Astrocyte (in vitro differentiated cells and primary cell): ENCODE measurements around the gene SEL1L. TPM values are rescaled to one million over a fixed set of nuclear protein-coding genes. Genes with fewer than 3 reads are reported as not detected.

Experiments
- DNase-seq: peaks from one replicate; pipeline ENCODE4 v3.0.0-alpha.2; 2010; ENCODE audit warnings: low read depth
- FAIRE-seq: peaks from 2 replicates; lab custom pipeline; 2011; peaks lifted over from hg19 to GRCh38; lab: Jason Lieb, UNC
- H2AFZ ChIP-seq: 2 replicates; pipeline ENCODE4 v1.6.0; 2012; ENCODE audit warnings: low read depth, low read length, inconsistent platforms
- H3K27ac ChIP-seq: 2 replicates; pipeline ENCODE4 v1.5.1; 2011; ENCODE audit warnings: low read depth, low read length, inconsistent platforms
- H3K27me3 ChIP-seq: 2 replicates; pipeline ENCODE4 v1.6.0; 2011; ENCODE audit warnings: low read length, inconsistent platforms; ENCODE audit not compliant: insufficient read depth
- H3K36me3 ChIP-seq: 2 replicates; pipeline ENCODE4 v1.5.1; 2011; ENCODE audit warnings: low read length, inconsistent platforms; ENCODE audit not compliant: insufficient read depth
- H3K4me1 ChIP-seq: 2 replicates; pipeline ENCODE4 v1.5.1; 2011; ENCODE audit warnings: low read length, inconsistent platforms; ENCODE audit not compliant: insufficient read depth
- H3K4me2 ChIP-seq: 2 replicates; pipeline ENCODE4 v1.6.0; 2012; ENCODE audit warnings: low read length, inconsistent platforms
- H3K4me3 ChIP-seq: 2 replicates; pipeline ENCODE4 v1.5.1; 2011; ENCODE audit warnings: low read depth, mild to moderate bottlenecking, low read length, inconsistent platforms; ENCODE audit not compliant: insufficient read depth
- H3K79me2 ChIP-seq: 2 replicates; pipeline ENCODE4 v1.6.0; 2012; ENCODE audit warnings: mild to moderate bottlenecking, low read length, inconsistent platforms; ENCODE audit not compliant: insufficient read depth
- H3K9ac ChIP-seq: 2 replicates; pipeline ENCODE4 v1.6.0; 2012; ENCODE audit warnings: mild to moderate bottlenecking, low read length, inconsistent platforms
- H3K9me3 ChIP-seq: 2 replicates; pipeline ENCODE4 v1.5.1; 2012; ENCODE audit warnings: low read depth, mild to moderate bottlenecking, low read length, inconsistent platforms; ENCODE audit not compliant: insufficient read depth
- H4K20me1 ChIP-seq: 2 replicates; pipeline ENCODE4 v1.6.0; 2012; ENCODE audit warnings: low read length, inconsistent platforms; ENCODE audit not compliant: insufficient read depth
- H3K27ac Mint-ChIP-seq: one replicate; pipeline ENCODE4 v1.8.0; 2021; ENCODE audit warnings: mild to moderate bottlenecking, mixed read lengths; ENCODE audit not compliant: unreplicated experiment
- H3K27me3 Mint-ChIP-seq: one replicate; pipeline ENCODE4 v1.8.0; 2021; ENCODE audit warnings: low read depth, mixed read lengths; ENCODE audit not compliant: unreplicated experiment
- H3K36me3 Mint-ChIP-seq: one replicate; pipeline ENCODE4 v1.8.0; 2021; ENCODE audit warnings: low read depth, mixed read lengths; ENCODE audit not compliant: unreplicated experiment
- H3K4me1 Mint-ChIP-seq: one replicate; pipeline ENCODE4 v1.8.0; 2021; ENCODE audit warnings: low read depth, mixed read lengths; ENCODE audit not compliant: unreplicated experiment
- H3K4me3 Mint-ChIP-seq: one replicate; pipeline ENCODE4 v1.8.0; 2021; ENCODE audit warnings: mild to moderate bottlenecking, moderate library complexity, mixed read lengths; ENCODE audit not compliant: unreplicated experiment
- H3K9me3 Mint-ChIP-seq: one replicate; pipeline ENCODE4 v1.8.0; 2021; ENCODE audit warnings: mild to moderate bottlenecking, mixed read lengths; ENCODE audit not compliant: unreplicated experiment
- EZH2 ChIP-seq: IDR thresholded peaks from 2 replicates; pipeline ENCODE4 v1.6.1; 2012; ENCODE audit warnings: mild to moderate bottlenecking, low read length, inconsistent platforms; ENCODE audit not compliant: insufficient read depth
- total RNA-seq: library from RNA; stranded (reverse); gene quantifications from 2 replicates; pipeline ENCODE4 v1.2.1, GENCODE V29; 2021
- TF ChIP-seq, protein P1 (sequence below): IDR thresholded peaks from 2 replicates; pipeline ENCODE4 v1.5.1; 2011; ENCODE audit warnings: low read depth, mild to moderate bottlenecking, inconsistent platforms, low read length, moderate library complexity; ENCODE audit not compliant: insufficient read depth

Gene SEL1L
- total RNA-seq, 1 donor from 2014 or later, result 108 TPM

GRCh38 chr14:81429028-81429427 is 104.6 kb downstream of the SEL1L start:
- Histone ChIP-seq H3K79me2 (no peaks in the 10 kb centered on the region), H2AFZ (no peak overlapping the region), H3K4me3 (no peak overlapping the region), H3K4me2 (no peak overlapping the region), H3K27ac (no peak overlapping the region), H3K27me3 (peaks cover 13% of the 10 kb centered on the region), H3K4me1 (no peaks in the 10 kb centered on the region), H3K9me3 (no peaks in the 10 kb centered on the region), H4K20me1 (no peaks in the 10 kb centered on the region), H3K9ac (no peak overlapping the region), H3K36me3 (no peaks in the 10 kb centered on the region)
- Mint-ChIP-seq H3K9me3 (peaks cover 6% of the 10 kb centered on the region), H3K27me3 (peaks cover 3% of the 10 kb centered on the region), H3K36me3 (no peaks in the 10 kb centered on the region), H3K27ac (no peak overlapping the region), H3K4me3 (no peak overlapping the region), H3K4me1 (peaks cover 3% of the 10 kb centered on the region)
- TF ChIP-seq, protein P1, sequence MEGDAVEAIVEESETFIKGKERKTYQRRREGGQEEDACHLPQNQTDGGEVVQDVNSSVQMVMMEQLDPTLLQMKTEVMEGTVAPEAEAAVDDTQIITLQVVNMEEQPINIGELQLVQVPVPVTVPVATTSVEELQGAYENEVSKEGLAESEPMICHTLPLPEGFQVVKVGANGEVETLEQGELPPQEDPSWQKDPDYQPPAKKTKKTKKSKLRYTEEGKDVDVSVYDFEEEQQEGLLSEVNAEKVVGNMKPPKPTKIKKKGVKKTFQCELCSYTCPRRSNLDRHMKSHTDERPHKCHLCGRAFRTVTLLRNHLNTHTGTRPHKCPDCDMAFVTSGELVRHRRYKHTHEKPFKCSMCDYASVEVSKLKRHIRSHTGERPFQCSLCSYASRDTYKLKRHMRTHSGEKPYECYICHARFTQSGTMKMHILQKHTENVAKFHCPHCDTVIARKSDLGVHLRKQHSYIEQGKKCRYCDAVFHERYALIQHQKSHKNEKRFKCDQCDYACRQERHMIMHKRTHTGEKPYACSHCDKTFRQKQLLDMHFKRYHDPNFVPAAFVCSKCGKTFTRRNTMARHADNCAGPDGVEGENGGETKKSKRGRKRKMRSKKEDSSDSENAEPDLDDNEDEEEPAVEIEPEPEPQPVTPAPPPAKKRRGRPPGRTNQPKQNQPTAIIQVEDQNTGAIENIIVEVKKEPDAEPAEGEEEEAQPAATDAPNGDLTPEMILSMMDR, result no peak
- no peak for TF ChIP-seq EZH2
- FAIRE-seq, result no peak
- no peak for DNase-seq

GRCh38 chr14:81427348-81428058 is 106.2 kb downstream of the SEL1L start:
- peaks cover 3% of the 10 kb centered on the region for H3K4me1 Mint-ChIP-seq
- FAIRE-seq (no peak), DNase-seq (no peak)
- Histone ChIP-seq H3K27me3 (no peaks in the 10 kb centered on the region), H3K9me3 (no peaks in the 10 kb centered on the region), H3K27ac (no peak overlapping the region), H2AFZ (no peak overlapping the region), H3K4me2 (no peak overlapping the region), H3K4me1 (no peaks in the 10 kb centered on the region), H3K9ac (no peak overlapping the region), H3K4me3 (no peak overlapping the region), H3K79me2 (no peaks in the 10 kb centered on the region), H3K36me3 (no peaks in the 10 kb centered on the region), H4K20me1 (no peaks in the 10 kb centered on the region)
- no peak overlapping the region for H3K4me3 Mint-ChIP-seq
- H3K27ac Mint-ChIP-seq, result no peak overlapping the region
- no peak for TF ChIP-seq EZH2
- TF ChIP-seq, protein P1, result no peak
- H3K27me3 Mint-ChIP-seq, result no peaks in the 10 kb centered on the region
- no peaks in the 10 kb centered on the region for H3K36me3 Mint-ChIP-seq
- peaks cover 4% of the 10 kb centered on the region for H3K9me3 Mint-ChIP-seq

DNA sequence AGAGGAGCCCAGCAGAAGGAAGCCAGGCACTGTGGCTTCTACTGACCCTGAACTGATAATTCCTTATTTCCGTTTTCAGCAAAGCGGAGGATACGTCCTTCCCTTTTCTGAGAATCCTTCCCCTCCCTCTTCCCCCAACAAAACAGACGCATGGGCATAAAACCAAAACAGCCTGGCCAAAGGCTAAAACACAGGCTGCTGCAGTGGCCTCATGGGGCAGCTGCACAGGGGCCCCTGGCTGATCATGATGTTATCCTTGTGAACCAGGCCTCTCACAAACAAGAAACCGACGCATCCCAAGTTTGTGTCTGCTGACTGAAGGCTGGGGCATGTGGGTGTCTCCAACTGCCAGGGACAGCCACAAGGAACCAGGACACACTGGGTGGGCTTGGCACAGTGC is 110.1 kb downstream of the SEL1L start:
- Histone ChIP-seq H3K36me3 (no peaks in the 10 kb centered on the region), H3K9me3 (no peaks in the 10 kb centered on the region), H3K27ac (no peak overlapping the region), H3K4me3 (no peak overlapping the region), H2AFZ (no peak overlapping the region), H4K20me1 (no peaks in the 10 kb centered on the region), H3K9ac (no peak overlapping the region), H3K4me2 (no peak overlapping the region), H3K79me2 (no peaks in the 10 kb centered on the region), H3K27me3 (no peaks in the 10 kb centered on the region), H3K4me1 (no peaks in the 10 kb centered on the region)
- no peak overlapping the region for H3K4me3 Mint-ChIP-seq
- FAIRE-seq (no peak), DNase-seq (no peak)
- no peaks in the 10 kb centered on the region for H3K36me3 Mint-ChIP-seq
- H3K27me3 Mint-ChIP-seq, result no peaks in the 10 kb centered on the region
- H3K27ac Mint-ChIP-seq, result no peak overlapping the region
- H3K4me1 Mint-ChIP-seq, result peaks cover 3% of the 10 kb centered on the region
- TF ChIP-seq, protein P1, result no peak
- TF ChIP-seq EZH2, result no peak
- H3K9me3 Mint-ChIP-seq, result peaks cover 1% of the 10 kb centered on the region
